ENCODE data around the gene CRISPLD2.
"Not testable (repeated sequence)": the region's sequence is repeated elsewhere in the genome, so short reads cannot be mapped to it uniquely, and the experiment has no call there.

Gene CRISPLD2

DNA sequence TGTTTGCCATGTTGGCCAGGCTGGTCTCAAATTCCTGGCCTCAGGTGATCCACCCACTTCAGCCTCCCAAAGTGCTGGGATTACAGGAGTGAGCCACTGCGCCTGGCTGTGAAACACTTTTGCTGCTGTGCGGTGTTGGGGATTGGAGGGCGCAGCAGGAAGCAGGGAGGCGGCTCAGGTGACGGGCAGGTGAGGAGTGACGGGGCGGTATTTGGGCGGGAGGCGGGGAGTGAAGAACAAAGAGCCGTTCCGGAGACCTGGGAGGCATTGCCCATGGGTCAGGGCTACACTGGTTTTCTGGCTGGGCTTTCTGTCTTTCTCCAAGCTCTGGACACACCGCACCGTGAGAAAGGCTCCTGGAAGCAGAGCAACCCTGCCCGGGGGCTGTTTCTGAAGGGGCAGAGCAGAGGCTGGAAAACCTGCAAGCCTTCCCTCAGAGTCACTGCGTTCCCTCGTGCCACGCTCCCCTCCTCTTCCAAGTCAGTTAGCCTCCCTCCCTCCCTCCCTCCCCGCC is 22.1 kb downstream of the CRISPLD2 start:
- no peak for FAIRE-seq

DNA sequence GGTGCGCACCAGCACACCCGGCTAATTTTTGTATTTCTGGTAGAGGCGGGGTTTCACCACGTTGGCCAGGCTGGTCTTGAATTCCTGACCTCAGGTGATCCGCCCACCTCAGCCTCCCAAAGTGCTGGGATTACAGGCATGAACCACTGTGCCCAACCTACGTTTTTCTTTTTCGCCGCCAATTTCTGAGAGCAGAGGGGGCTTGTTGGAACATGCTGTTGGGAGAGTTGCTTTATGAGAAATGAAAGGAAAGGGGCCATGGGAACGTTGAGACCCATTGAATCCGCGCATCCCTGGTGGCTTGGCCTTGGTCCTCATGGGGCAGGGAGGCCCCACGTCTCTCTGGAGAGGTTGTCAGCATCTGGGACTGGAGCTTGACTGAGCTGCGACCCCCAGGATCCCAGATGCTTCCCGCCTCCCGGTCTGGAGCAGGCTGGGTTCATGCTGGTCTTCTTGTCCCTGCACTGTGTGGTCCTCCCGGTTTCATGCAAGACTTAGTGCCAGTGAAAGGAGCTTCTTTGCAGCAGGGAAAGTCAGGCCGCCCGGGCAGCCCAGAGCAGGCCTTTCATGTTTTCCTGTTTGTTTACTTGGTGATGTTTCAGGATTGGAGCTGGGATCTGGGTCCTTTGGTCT is 22.8 kb downstream of the CRISPLD2 start:
- FAIRE-seq = no peak

DNA sequence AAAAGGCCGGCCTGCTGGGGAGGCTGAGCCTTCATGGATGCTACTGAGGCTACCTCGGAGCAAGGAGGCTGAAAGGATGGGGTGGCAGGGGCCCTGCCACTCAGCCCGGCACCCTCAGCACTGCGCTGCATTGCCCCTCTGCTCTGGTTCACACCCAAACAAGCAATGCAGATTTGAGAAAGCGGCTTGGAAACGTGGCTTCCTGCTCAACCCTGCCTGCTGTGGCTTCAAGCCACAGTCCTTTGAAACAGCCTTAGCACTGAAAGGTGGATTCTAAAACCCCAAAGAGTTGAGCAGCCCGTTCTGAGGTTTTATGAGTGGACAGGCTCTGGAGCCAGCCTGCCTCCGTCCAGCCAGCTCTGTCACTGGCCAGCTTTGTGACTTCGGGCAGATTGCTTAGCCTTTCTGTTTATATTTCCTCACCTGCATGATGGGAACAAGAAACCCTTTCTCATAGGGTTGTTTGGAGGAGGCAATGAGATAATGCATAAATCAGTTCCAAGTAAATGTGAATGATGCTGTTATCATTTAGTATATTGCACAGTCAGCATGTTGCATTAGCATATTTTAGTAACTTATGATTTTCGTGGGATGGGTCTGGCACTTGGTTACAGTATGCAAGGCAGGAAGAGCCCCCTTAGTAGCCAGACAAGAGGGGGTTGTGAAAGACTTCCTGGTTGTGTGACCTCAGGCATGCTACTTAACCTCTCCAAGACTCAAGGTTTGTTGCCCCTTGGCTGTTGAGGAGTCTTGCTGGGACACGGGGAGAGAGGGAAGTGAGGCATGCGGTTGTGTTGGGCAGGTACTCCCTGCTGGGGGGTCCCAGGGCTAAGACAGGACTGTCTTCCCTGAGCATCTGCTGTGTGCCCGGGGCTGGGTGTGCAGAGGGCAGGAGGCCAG is 23.6 kb downstream of the CRISPLD2 start:
- FAIRE-seq = no peak

DNA sequence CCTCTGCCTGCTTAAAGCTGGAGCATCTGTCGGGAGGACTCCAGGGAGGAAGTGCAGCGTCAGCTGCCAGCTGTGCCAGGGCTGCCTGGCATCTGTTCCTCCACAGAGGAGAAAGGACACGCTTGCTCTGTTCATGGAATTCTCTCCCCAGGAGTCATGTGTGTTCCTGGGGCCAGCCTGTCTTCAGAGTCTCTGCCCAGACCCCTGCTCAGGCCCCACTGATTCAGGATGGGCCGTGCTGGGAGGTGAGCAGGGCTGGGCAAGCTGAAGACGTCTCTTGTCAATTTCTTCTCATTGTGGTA is 24.2 kb downstream of the CRISPLD2 start:
- FAIRE-seq = no peak

DNA sequence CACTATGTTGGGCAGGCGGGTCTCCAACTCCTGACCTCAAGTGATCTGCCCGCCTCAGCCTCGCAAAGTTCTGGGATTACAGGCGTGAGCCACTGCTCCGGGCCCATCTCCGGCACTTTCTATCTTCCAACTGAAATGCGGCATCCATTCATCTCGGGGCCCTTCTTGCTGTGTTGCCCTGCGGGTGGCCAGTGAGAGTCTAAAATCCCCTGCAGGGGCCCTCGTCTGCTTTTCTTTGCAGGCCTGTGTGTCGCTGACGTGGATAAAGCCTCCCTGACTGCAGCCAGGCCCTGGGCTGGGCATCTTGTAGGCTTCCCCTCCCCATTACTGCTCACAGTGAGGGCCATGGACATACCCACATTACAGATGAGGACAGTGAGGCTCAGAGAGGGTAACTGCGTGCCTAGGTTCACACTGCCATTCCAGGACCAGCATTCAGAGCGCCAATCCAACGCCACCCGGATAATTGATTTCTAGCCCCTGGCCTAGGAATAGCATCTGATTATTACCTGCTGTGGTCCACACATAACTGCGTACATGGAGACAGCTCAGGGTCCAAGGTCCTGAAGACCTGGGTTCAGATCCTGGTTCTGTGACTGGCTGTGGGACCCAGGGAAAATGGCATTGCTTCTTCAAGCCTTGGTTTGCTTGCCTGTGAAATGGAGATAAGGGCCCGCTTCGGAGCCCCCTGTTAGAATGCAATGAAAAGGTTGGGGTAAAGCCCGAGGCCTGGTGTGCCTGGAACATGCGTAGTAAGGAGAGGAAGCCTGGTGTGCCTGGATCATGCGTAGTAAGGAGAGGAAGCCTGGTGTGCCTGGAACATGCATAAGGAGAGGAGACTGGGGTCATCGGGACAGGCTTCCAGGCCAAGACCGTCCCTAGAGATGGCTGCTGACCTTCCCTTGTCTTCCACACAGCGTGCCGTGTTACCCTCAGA is 25.0 kb downstream of the CRISPLD2 start:
- FAIRE-seq = no peak

DNA sequence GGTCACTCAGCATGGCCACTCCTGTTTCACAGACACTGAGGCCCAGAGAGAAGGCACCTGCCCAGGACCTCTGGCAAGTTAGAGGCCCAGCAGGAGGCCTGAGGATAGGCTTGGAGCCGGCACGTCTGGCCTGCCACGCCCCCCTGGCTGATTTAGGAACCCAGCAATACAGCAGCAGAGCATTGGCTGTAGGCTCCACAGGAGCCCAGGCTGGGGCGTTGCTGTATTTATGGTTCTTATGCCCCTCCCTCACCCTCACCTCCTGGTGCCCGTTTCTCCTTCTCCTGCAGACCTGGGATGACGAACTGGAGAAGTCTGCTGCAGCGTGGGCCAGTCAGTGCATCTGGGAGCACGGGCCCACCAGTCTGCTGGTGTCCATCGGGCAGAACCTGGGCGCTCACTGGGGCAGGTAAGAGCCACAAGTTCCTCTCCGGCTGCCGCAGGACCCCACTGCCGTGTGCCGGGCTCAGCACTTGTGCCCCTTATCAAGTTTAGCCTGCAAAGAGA is 25.8 kb downstream of the CRISPLD2 start:
- FAIRE-seq = no peak

DNA sequence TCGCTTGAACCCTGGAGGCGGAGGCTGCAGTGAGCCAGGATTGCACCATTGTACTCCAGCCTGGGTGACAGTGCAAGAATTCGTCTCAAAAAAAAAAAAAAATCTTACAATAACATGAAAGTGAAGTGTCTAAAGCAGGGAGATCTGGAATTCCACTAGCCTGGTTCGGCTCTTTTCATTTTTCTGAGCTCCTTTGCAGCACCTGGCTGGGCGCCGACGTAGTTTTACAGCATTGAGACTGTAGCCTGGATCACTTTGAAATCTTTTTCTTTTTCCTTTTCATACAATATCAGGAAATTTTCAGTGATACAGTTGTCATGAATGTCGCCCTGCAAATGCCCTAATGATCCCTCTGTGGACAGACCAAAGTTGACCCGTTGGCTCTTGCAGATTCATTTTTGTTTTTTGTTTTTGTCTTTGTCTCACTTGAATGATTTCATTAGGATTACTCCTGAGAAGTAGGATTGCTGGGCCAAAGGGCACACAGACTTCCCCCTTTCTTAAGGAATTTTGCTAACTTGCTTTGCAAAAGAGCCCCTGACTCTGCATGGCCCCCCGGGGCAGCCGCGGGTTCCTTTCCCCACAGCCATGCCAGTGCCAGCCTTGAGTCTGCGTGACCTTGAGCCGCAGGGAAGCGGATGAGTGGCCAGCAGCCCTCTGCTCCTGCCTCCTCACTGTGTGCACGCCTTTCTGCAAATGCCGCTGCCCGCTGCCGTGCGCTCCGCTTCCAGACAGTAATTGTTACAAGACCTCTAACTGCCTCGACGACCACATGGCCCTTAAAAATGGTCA is 28.0 kb downstream of the CRISPLD2 start:
- FAIRE-seq = no peak

DNA sequence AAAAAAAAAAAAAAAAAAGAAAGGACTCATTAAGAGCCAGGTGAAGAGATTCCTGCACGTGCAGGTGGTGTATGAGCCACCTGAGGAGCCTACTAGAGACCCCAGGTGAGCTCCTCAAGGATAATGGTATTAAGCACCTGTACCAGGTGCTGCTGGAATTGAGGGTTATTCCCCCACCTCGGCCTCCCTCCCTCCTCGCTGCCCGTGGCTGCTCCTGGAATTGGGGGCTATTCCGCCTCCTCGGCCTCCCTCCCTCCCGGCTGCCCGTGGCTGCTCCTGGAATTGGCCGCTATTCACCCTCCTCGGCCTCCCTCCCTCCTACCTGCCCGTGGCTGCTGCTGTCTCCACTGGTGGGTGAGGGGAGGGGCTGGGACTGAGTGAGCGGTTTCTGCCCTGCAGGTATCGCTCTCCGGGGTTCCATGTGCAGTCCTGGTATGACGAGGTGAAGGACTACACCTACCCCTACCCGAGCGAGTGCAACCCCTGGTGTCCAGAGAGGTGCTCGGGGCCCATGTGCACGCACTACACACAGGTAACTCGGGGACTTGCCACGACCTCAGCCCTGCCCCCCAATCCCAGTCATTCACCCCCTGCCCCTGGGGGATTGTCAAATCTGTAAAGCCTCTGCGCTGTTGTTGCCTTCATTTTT is 29.3 kb downstream of the CRISPLD2 start:
- no peak for FAIRE-seq

DNA sequence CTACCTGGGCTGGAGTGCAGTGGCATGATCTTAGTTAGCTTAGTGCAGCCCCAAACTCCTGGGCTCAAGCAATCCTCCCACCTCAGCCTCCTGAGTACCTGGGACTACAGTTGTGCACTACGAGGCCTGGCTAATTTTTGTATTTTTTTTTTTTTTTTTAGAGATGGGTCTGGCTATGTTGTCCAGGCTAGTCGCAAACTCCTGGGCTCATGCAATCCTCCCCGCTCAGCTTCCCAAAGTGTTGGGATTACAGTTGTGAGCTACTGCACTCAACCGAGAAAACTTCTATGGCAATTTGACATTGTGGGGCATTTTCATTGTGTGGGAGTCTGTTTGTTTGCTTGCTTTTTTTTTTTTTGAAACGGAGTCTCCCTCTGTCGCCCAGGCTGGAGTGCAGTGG is 30.0 kb downstream of the CRISPLD2 start:
- no peak for FAIRE-seq

DNA sequence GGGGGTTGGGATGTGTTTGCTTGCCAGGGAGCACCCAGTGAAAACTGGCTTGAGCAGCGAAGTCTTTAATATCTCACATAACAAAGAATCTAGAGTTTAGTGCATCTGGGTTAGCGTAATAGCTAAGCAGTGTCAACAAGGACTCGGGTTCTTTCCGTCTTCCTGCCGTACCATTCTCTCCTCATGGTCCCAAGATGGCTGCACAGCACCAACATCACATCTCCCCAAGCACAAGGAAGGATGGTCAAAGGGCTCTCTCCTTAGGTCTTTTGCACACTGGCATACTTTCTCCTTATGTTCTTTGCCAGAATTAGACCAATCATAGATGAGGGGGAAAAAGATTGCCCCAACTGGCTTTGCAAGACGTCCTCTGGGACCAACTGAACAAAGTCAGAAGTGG is 30.9 kb downstream of the CRISPLD2 start:
- no peak for FAIRE-seq

DNA sequence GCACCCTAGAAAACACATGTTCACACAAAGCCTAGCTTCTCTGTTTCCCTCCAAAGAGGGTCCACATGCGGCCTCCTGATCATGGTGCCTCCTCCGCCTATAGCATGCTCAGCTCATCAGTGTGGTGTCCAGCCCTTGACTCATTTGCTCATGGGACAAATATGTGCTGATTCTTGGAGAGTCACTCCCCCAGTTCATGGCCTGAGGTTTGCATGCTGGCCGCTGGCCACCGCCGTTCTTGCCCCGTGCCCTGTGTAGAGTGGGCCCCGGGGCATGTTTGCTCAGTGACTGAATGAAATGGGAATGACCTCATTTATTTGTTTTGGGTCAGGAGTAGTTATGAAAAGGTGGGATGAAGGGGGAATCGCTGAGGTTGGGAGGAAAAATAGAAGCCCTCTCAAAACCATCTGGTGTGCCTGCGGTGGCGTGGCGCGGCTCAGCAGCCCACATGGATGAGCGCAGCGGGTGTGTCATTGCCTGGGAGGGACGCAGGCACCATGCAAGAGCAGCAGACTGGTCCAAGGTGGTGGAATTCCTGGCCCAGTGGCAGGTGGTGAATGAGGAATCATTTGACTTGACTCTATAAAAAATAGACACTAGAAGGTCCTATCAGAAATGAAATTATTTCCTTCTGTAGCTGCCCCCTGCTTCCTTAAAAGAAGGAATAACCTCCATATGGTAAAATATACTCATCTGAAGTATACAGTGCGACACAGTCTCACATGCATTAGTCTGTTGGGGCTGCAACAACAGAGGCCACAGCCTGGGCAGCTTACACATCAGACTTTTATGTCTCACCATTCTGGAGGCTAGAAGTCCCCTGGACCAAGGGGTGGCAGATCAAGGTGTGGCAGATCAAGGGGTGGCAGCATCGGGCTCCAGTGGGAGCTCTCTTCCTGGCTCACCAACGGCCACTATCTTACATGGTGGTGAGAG is 31.7 kb downstream of the CRISPLD2 start:
- FAIRE-seq = no peak

DNA sequence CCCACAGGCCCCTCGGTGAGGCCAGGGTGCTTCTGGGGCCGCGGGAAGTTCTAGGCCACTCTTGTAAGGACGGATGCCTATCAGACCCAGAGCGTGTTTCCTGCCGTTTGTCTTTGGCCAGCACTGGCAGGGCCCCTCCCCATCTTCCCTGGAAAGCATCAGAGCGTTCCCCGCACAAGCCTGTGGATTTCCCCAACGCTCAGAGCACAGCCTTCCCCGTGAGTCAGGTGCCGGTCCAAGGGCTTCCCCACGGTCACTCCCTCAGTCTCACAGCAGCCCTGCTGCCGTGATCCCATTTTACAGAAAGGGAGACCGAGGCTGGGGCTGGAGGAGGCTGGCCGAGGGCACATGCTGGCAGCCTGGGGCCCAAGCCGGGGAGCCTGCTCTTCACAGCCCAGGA is 33.7 kb downstream of the CRISPLD2 start:
- no peak for FAIRE-seq

DNA sequence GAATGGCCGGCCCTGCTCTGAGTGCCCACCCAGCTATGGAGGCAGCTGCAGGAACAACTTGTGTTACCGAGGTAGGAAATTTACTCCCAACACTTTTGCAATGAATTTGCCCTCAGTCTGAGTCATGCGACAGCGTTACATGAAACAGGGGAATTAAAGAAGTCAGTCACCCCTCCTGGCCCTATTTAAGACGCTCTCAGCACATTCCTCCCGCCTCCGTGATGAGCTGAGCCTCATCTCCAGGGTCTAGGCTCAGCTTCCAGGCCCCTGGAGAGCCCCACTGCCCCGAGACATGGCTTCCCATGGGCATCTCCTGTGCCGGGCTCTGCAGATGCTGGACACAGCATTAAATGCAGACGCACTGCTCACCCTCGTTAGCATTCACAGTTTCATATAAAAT is 35.0 kb downstream of the CRISPLD2 start:
- FAIRE-seq = no peak

DNA sequence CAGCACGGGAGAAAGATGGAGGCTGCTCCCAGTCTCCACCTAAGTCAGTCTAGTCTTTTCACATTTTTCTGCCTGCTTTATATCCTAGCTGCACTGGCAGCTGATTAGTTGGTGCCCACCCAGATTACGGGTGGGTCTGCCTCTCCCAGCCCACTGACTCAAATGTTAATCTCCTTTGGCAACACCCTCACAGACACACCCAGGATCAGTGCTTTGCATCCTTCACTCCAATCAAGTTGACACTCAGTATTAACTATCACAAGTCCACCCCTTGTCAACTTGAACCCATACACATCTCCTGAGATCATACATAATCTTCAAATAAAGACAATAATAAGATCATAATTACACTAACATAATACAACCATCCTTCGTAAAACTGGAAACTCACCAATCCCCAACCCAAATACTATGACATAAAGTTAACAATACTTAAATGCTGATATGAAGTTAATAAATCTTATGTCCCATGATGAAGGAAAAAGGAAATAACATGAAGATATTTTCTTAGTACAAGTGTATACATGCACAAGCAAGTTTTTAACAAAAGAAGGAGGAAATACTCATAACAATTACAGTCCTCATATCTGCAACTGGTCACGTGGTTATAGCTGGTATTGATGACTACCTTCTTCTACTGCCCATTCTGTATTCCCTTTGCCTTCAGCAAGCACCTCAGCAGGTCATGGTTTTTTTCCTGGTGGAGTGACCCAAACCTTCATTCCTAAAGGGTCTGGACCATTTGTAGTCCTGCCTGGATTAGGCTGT is 35.8 kb downstream of the CRISPLD2 start:
- FAIRE-seq = not testable (repeated sequence)

DNA sequence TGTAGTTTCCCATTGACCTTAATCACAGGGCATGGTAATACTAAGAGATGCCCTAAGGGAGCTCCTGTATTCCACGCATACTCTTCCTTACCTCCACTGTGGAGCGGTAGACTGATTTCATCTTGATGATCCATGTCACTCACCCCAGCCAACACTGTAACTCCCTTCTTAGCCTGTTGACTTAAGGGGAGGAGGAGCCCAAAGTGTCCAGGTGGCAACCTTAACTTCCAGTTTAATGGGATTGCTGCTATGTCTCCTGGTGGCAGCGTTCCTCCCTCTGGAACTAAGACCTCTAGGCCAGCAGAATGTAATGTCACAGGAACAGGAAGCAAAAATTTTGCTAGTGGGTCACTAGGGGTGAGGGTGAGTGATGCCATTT is 36.4 kb downstream of the CRISPLD2 start:
- not testable (repeated sequence) for FAIRE-seq

DNA sequence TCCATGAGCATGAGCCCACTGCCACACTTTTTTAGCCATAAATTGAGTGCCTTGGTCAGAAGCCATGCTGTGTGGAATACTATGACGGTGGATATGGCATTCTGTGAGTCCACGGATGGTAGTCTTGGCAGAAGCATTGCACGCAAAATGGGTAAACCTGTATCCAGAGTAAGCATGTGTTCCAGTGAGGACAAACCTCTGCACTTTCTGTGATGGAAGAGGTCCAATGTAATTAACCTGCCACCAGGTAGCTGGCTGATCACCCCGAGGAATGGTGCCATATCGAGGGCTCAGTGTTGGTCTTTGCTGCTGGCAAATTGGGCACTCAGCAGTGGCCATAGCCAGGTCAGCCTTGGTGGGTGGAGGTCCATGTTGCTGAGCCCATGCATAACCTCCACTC is 37.0 kb downstream of the CRISPLD2 start:
- not testable (repeated sequence) for FAIRE-seq

DNA sequence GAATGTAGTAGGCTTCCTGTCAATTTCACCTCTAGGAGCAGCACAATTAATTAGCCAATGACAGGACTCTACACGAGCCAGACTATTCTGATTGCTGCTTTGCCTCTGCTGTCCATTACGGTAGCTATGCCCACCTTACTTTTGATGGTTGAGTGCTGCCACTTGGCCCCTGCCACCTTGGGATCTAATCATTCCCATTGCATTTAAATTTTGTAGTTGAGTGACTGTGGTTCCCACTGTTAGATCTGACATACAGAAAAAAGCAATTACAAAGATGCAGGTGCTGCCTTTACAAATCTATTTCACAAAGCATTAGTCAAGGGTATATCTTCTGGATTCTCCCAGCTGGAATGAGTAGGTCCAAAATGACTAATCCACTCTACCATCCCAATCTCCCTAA is 39.9 kb downstream of the CRISPLD2 start:
- no peak for FAIRE-seq

DNA sequence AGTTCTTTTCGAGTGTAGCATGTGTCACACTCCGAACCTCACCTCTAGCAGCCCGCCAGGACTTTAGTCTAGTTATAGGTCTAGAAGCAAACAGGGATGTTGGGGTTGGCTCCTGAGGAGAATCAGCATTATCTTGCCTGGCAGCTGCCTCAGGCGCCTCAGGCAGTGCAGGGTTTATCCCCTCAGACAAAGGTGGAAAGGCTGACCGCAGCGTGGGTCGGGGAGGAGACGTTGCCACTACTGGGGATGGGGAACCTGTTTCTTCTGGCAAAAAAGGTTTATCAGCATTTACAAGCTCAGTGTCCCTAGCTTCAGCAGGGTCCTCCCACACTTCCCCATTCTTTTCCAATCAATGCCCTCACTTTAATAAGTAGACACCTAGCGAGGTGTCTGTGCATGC is 40.6 kb downstream of the CRISPLD2 start:
- no peak for FAIRE-seq

DNA sequence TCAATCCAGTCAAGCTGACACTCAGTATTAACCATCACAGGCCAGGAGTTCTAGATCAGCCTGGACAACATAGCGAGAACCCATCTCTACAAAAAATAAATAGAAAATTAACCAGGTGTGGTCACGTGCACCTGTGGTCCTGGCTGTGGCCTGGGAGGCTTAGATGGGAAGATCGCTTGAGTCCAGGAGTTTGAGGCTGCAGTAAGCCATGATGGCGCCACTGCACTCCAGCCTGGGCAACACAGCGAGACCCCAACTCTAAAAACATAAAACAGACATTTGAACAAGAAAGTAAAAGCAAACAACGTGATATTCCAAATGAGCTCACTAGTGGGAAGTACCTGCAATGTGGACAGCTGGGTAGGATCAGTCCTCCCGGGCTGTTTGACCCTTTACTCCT is 41.9 kb downstream of the CRISPLD2 start:
- no peak for FAIRE-seq

Data from A204.1 (cell line).